Measurements from ENCODE around the gene OR1L1. TPM values are rescaled to one million over a fixed set of nuclear protein-coding genes. Genes with fewer than 3 reads are reported as not detected.

Gene OR1L1
- total RNA-seq (2022; extraction: Qiagen RNA extraction) = not detected in 5 replicates

GRCh38 chr9:122661416-122661815 lies at the start of gene OR1L1:
Gene OR1L1 (plus strand): TSS chr9:122661716. CDS start chr9:122661716, 0 bp downstream.

GRCh38 chr9:122614362-122614761 lies 47.2 kb upstream of the OR1L1 start, which contains the start of gene OR1Q1:
Gene OR1Q1 (plus strand): TSS chr9:122614738. CDS start chr9:122614738, 0 bp downstream.

GRCh38 chr9:122657527-122657926 lies 4.0 kb upstream of the OR1L1 start, which contains the start of gene OR1B1:
Gene OR1B1 (minus strand): TSS chr9:122657627.

Other genes with a start within 250 kb of the OR1L1 start
- gene OR1J1, start 183.8 kb upstream of the OR1L1 start, total RNA-seq (2022; extraction: Qiagen RNA extraction) = not detected in 5 replicates
- 0.10 TPM in 1 of 5 replicates, not detected in the others for gene OR1J2, start 150.9 kb upstream of the OR1L1 start, total RNA-seq (2022; extraction: Qiagen RNA extraction)
- gene OR1J4, start 142.6 kb upstream of the OR1L1 start, total RNA-seq (2022; extraction: Qiagen RNA extraction) = not detected in 5 replicates
- gene OR1N1, start 134.4 kb upstream of the OR1L1 start, total RNA-seq (2022; extraction: Qiagen RNA extraction) = not detected in 5 replicates
- not detected in 5 replicates for gene OR1N2, start 108.6 kb upstream of the OR1L1 start, total RNA-seq (2022; extraction: Qiagen RNA extraction)
- not detected in 5 replicates for gene OR1L8, start 78.3 kb upstream of the OR1L1 start, total RNA-seq (2022; extraction: Qiagen RNA extraction)
- 0.07 TPM in 1 of 5 replicates, not detected in the others for gene OR1Q1, start 47.0 kb upstream of the OR1L1 start, total RNA-seq (2022; extraction: Qiagen RNA extraction)
- not detected in 5 replicates for gene OR1B1, start 4.1 kb upstream of the OR1L1 start, total RNA-seq (2022; extraction: Qiagen RNA extraction)
- not detected in 5 replicates for gene OR1L3, start 13.4 kb downstream of the OR1L1 start, total RNA-seq (2022; extraction: Qiagen RNA extraction)
- not detected in 5 replicates for gene OR1L4, start 62.3 kb downstream of the OR1L1 start, total RNA-seq (2022; extraction: Qiagen RNA extraction)
- gene OR1L6, start 80.6 kb downstream of the OR1L1 start, total RNA-seq (2022; extraction: Qiagen RNA extraction) = not detected in 5 replicates
- gene OR5C1, start 127.2 kb downstream of the OR1L1 start, total RNA-seq (2022; extraction: Qiagen RNA extraction) = not detected in 5 replicates
- not detected in 5 replicates for gene OR1K1, start 138.4 kb downstream of the OR1L1 start, total RNA-seq (2022; extraction: Qiagen RNA extraction)
- 14.2 to 17.5 TPM (median 15.9 TPM) in 5 replicates for gene PDCL, start 166.9 kb downstream of the OR1L1 start, total RNA-seq (2022; extraction: Qiagen RNA extraction)
- gene RC3H2, start 243.6 kb downstream of the OR1L1 start, total RNA-seq (2022; extraction: Qiagen RNA extraction) = 15.2 to 20.7 TPM (median 19.1 TPM) in 5 replicates

Data from A549 treated with AZD2906 at 1 μM for 4 hours (cell line).